ENCODE data around the gene LAMB1.

Gene LAMB1

GRCh38 chr7:107989618-107990373, 13.2 kb downstream of the LAMB1 start:
- no peak for TF ChIP-seq CTCF (IDR thresholded peaks at IDR 0.05; ENCODE audit: borderline replicate concordance, insufficient read depth, low read depth, low read length)
- H3K4me3 ChIP-seq (ENCODE audit: low read depth, low read length): no peak overlapping the region

- TF ChIP-seq CTCF (IDR thresholded peaks at IDR 0.05; ENCODE audit: borderline replicate concordance, insufficient read depth, low read depth, low read length): no peak
- no peak overlapping the region for H3K4me3 ChIP-seq (ENCODE audit: low read depth, low read length)
These were observed 20.0 kb downstream of the LAMB1 start for GRCh38 chr7:107982918-107983389.

GRCh38 chr7:107982042-107982840, 20.7 kb downstream of the LAMB1 start:
- no peak overlapping the region for H3K4me3 ChIP-seq (ENCODE audit: low read depth, low read length)
- no peak for TF ChIP-seq CTCF (IDR thresholded peaks at IDR 0.05; ENCODE audit: borderline replicate concordance, insufficient read depth, low read depth, low read length)

DNA sequence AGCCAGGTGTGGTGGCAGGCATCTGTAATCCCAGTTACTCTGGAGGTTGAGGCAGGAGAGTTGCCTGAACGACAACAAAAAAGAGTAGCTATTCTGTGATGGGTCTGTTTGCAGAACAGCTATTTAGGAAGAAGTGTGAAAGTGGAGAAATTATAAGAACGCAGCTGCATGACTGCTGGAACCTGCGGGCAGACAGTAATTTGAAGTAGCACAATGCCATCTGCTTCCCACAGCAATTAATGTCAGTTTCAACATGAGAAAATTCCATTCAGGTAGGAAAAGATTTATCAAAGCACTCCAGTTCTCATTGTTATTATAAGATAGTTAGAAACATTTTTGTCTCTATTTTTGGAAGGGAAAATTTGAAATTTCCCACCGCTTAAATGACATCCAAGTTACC, 21.5 kb downstream of the LAMB1 start:
- no peak overlapping the region for H3K4me3 ChIP-seq (ENCODE audit: low read depth, low read length)
- TF ChIP-seq CTCF (IDR thresholded peaks at IDR 0.05; ENCODE audit: borderline replicate concordance, insufficient read depth, low read depth, low read length): no peak

DNA sequence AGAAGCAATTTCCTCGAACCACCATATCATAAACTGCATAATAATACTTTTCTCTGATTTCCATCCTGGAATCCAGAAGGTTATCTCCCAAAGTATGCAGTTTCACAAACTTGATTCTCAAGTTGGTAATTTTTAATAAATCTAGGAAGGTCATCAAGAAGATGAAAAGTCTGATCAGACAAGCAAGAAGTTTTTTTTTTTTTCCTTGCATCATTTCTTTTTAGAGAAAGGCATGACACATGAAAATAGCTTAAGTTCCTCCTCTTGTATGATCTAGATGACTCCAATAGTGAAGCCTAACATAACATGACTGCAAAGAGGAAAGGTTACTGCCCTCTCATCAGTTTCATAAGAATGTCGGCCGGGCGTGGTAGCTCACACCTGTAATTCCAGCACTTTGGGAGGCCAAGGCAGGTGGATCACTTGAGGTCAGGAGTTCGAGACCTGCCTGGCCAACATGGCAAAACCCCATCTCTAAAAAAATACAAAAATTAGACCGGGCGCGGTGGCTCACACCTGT, 22.2 kb downstream of the LAMB1 start:
- no peak overlapping the region for H3K4me3 ChIP-seq (ENCODE audit: low read depth, low read length)
- TF ChIP-seq CTCF (IDR thresholded peaks at IDR 0.05; ENCODE audit: borderline replicate concordance, insufficient read depth, low read depth, low read length): no peak

DNA sequence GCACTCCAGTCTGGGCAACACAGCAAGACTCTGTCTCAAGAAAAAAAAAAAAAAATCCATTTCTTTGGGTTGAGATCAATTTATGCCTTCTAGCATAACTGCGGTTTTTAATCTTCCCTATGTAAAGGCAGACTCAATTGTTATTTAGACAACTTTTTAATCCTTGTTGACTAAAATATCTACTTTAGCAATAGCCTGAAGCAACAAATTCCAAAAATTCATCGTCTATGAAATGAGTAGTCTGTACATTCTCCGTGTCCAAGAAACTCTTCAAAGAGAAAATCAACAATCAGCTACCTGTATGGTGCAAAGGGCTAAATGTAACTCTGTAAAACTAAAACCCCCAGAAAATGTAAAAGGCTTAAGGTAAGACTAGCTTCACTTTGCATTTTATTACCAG, 22.8 kb downstream of the LAMB1 start:
- no peak for TF ChIP-seq CTCF (IDR thresholded peaks at IDR 0.05; ENCODE audit: borderline replicate concordance, insufficient read depth, low read depth, low read length)

More for the DNA sequence above, 22.8 kb downstream of the LAMB1 start:
- H3K4me3 ChIP-seq (ENCODE audit: low read depth, low read length): no peak overlapping the region
